ENCODE results near the gene PDIA2.

The PDIA2 gene

GRCh38 chr16:280005-280460 is 2.9 kb upstream of the PDIA2 start:
- Histone ChIP-seq H3K4me3 (ENCODE audit: insufficient read depth, low read depth, low read length, poor library complexity, severe bottlenecking) (no peak overlapping the region), H3K27me3 (replicated peaks; ENCODE audit: control insufficient read depth, insufficient read depth, low read length, poor library complexity, severe bottlenecking) (peaks cover 20% of the 10 kb centered on the region), H3K4me1 (ENCODE audit: control insufficient read depth, insufficient read depth, low read length, poor library complexity, severe bottlenecking) (peaks cover 27% of the 10 kb centered on the region), H3K36me3 (ENCODE audit: control insufficient read depth, insufficient read depth, low read length) (no peaks in the 10 kb centered on the region), H3K9me3 (ENCODE audit: control insufficient read depth, low read length) (no peaks in the 10 kb centered on the region), H3K27ac (ENCODE audit: insufficient read depth, low read length, poor library complexity, severe bottlenecking) (no peak overlapping the region)
- DNase-seq, result no peak

- Histone ChIP-seq H3K27ac (ENCODE audit: insufficient read depth, low read length, poor library complexity, severe bottlenecking) (no peak within 1 kb of the TSS), H3K9me3 (ENCODE audit: control insufficient read depth, low read length) (no peaks in the 10 kb centered on the region), H3K4me1 (ENCODE audit: control insufficient read depth, insufficient read depth, low read length, poor library complexity, severe bottlenecking) (peaks cover 24% of the 10 kb centered on the region), H3K27me3 (replicated peaks; ENCODE audit: control insufficient read depth, insufficient read depth, low read length, poor library complexity, severe bottlenecking) (peaks cover 16% of the 10 kb centered on the region), H3K4me3 (ENCODE audit: insufficient read depth, low read depth, low read length, poor library complexity, severe bottlenecking) (peak within 1 kb of the TSS; percentile 25), H3K36me3 (ENCODE audit: control insufficient read depth, insufficient read depth, low read length) (no peaks in the 10 kb centered on the region)
- no peak for DNase-seq
Measured at GRCh38 chr16:280552-280951, 2.4 kb upstream of the PDIA2 start, which contains the start of gene ARHGDIG. Gene ARHGDIG (plus strand): TSS chr16:280591. CDS start chr16:280681, 90 bp downstream.

- Histone ChIP-seq H3K27me3 (replicated peaks; ENCODE audit: control insufficient read depth, insufficient read depth, low read length, poor library complexity, severe bottlenecking) (peaks cover 16% of the 10 kb centered on the region), H3K36me3 (ENCODE audit: control insufficient read depth, insufficient read depth, low read length) (no peaks in the 10 kb centered on the region), H3K4me3 (ENCODE audit: insufficient read depth, low read depth, low read length, poor library complexity, severe bottlenecking) (peak overlapping the region; percentile 25), H3K9me3 (ENCODE audit: control insufficient read depth, low read length) (no peaks in the 10 kb centered on the region), H3K27ac (ENCODE audit: insufficient read depth, low read length, poor library complexity, severe bottlenecking) (no peak overlapping the region), H3K4me1 (ENCODE audit: control insufficient read depth, insufficient read depth, low read length, poor library complexity, severe bottlenecking) (peaks cover 22% of the 10 kb centered on the region)
- DNase-seq, result no peak
Measured at GRCh38 chr16:280991-281659, 1.8 kb upstream of the PDIA2 start.

GRCh38 chr16:281660-282255 is 1.2 kb upstream of the PDIA2 start:
- Histone ChIP-seq H3K27ac (ENCODE audit: insufficient read depth, low read length, poor library complexity, severe bottlenecking) (no peak overlapping the region), H3K4me1 (ENCODE audit: control insufficient read depth, insufficient read depth, low read length, poor library complexity, severe bottlenecking) (peaks cover 22% of the 10 kb centered on the region), H3K36me3 (ENCODE audit: control insufficient read depth, insufficient read depth, low read length) (peaks cover 3% of the 10 kb centered on the region), H3K27me3 (replicated peaks; ENCODE audit: control insufficient read depth, insufficient read depth, low read length, poor library complexity, severe bottlenecking) (peaks cover 16% of the 10 kb centered on the region), H3K4me3 (ENCODE audit: insufficient read depth, low read depth, low read length, poor library complexity, severe bottlenecking) (no peak overlapping the region), H3K9me3 (ENCODE audit: control insufficient read depth, low read length) (no peaks in the 10 kb centered on the region)
- no peak for DNase-seq

GRCh38 chr16:282491-282890 is 473 bp upstream of the PDIA2 start:
- Histone ChIP-seq H3K4me1 (ENCODE audit: control insufficient read depth, insufficient read depth, low read length, poor library complexity, severe bottlenecking) (peaks cover 22% of the 10 kb centered on the region), H3K4me3 (ENCODE audit: insufficient read depth, low read depth, low read length, poor library complexity, severe bottlenecking) (no peak overlapping the region), H3K9me3 (ENCODE audit: control insufficient read depth, low read length) (no peaks in the 10 kb centered on the region), H3K27me3 (replicated peaks; ENCODE audit: control insufficient read depth, insufficient read depth, low read length, poor library complexity, severe bottlenecking) (peaks cover 16% of the 10 kb centered on the region), H3K36me3 (ENCODE audit: control insufficient read depth, insufficient read depth, low read length) (peaks cover 11% of the 10 kb centered on the region), H3K27ac (ENCODE audit: insufficient read depth, low read length, poor library complexity, severe bottlenecking) (no peak overlapping the region)
- no peak for DNase-seq

- H3K9me3 ChIP-seq (ENCODE audit: control insufficient read depth, low read length), result no peaks in the 10 kb centered on the region
- no peak overlapping the region for H3K27ac ChIP-seq (ENCODE audit: insufficient read depth, low read length, poor library complexity, severe bottlenecking)
- peaks cover 15% of the 10 kb centered on the region for H3K4me1 ChIP-seq (ENCODE audit: control insufficient read depth, insufficient read depth, low read length, poor library complexity, severe bottlenecking)
- DNase-seq, result no peak
- peaks cover 16% of the 10 kb centered on the region for H3K27me3 ChIP-seq (replicated peaks; ENCODE audit: control insufficient read depth, insufficient read depth, low read length, poor library complexity, severe bottlenecking)
- H3K4me3 ChIP-seq (ENCODE audit: insufficient read depth, low read depth, low read length, poor library complexity, severe bottlenecking), result no peak overlapping the region
- peaks cover 30% of the 10 kb centered on the region for H3K36me3 ChIP-seq (ENCODE audit: control insufficient read depth, insufficient read depth, low read length)
Measured at GRCh38 chr16:284204-285120, 1.5 kb downstream of the PDIA2 start.

GRCh38 chr16:285146-286055 is 2.4 kb downstream of the PDIA2 start:
- H3K27ac ChIP-seq (ENCODE audit: insufficient read depth, low read length, poor library complexity, severe bottlenecking), result no peak overlapping the region
- H3K4me1 ChIP-seq (ENCODE audit: control insufficient read depth, insufficient read depth, low read length, poor library complexity, severe bottlenecking), result peaks cover 10% of the 10 kb centered on the region
- H3K9me3 ChIP-seq (ENCODE audit: control insufficient read depth, low read length), result no peaks in the 10 kb centered on the region
- DNase-seq, result no peak
- peaks cover 40% of the 10 kb centered on the region for H3K36me3 ChIP-seq (ENCODE audit: control insufficient read depth, insufficient read depth, low read length)
- no peak overlapping the region for H3K4me3 ChIP-seq (ENCODE audit: insufficient read depth, low read depth, low read length, poor library complexity, severe bottlenecking)
- peaks cover 12% of the 10 kb centered on the region for H3K27me3 ChIP-seq (replicated peaks; ENCODE audit: control insufficient read depth, insufficient read depth, low read length, poor library complexity, severe bottlenecking)

GRCh38 chr16:286491-287297 is 3.7 kb downstream of the PDIA2 start:
- H3K36me3 ChIP-seq (ENCODE audit: control insufficient read depth, insufficient read depth, low read length), result peaks cover 52% of the 10 kb centered on the region
- H3K27me3 ChIP-seq (replicated peaks; ENCODE audit: control insufficient read depth, insufficient read depth, low read length, poor library complexity, severe bottlenecking), result peaks cover 2% of the 10 kb centered on the region
- no peak overlapping the region for H3K27ac ChIP-seq (ENCODE audit: insufficient read depth, low read length, poor library complexity, severe bottlenecking)
- H3K9me3 ChIP-seq (ENCODE audit: control insufficient read depth, low read length), result no peaks in the 10 kb centered on the region
- no peak overlapping the region for H3K4me3 ChIP-seq (ENCODE audit: insufficient read depth, low read depth, low read length, poor library complexity, severe bottlenecking)
- H3K4me1 ChIP-seq (ENCODE audit: control insufficient read depth, insufficient read depth, low read length, poor library complexity, severe bottlenecking), result no peaks in the 10 kb centered on the region
- DNase-seq, result no peak

Measured in effector memory CD4-positive, alpha-beta T cell (primary cell).